Peyer's patch (tissue), 4 donors: ENCODE data around the gene FAM200A.

Source experiments
- POLR2A ChIP-seq, 2 donors: fragments of 450-650 bp; IDR thresholded peaks; one replicate each; pipeline ENCODE4 v1.5.1; 2017; ENCODE audit warnings: antibody characterized with exemption in 2 of 2, mild to moderate bottlenecking in 2 of 2, moderate library complexity in 2 of 2
- TF ChIP-seq, protein P1 (sequence below), 6 experiments: fragments of 450-650 bp in 4 of 6; fragments of 200-600 bp in 2 of 6; sonication (generic) in 1 of 6; IDR thresholded peaks; one replicate each; pipeline ENCODE4 v1.5.1; 2017 to 2019; ENCODE audit warnings: antibody characterized with exemption in 6 of 6, mild to moderate bottlenecking in 3 of 6, moderate library complexity in 1 of 6

DNA sequence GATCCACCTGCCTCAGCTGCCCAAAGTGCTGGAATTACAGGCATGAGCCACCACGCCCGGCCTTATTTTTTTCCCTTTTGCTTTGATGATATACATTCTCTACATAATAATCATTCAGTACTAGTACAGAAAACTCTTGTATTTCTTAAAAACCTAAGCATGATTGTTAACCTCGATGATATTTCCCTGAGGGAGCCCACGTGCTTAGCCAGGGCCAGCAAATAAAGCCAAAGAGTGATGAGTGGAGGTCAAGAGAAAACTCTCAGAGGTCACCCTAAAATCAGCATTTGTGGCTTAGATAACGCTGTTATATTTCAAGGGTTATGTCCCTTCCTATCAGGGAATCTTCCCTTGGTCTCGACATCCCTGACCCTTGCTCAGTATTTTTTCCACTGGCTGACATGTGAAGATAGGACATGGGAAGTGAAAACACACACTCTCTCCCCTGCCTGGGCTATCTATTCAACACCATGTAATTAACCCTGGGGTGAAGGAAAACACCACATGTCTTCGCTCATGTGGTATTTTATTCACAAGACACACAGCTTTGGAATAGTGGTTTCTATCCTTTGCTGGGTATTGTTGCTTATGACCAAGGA lies 12.6 kb downstream of the FAM200A start:
- TF ChIP-seq, protein P1, sequence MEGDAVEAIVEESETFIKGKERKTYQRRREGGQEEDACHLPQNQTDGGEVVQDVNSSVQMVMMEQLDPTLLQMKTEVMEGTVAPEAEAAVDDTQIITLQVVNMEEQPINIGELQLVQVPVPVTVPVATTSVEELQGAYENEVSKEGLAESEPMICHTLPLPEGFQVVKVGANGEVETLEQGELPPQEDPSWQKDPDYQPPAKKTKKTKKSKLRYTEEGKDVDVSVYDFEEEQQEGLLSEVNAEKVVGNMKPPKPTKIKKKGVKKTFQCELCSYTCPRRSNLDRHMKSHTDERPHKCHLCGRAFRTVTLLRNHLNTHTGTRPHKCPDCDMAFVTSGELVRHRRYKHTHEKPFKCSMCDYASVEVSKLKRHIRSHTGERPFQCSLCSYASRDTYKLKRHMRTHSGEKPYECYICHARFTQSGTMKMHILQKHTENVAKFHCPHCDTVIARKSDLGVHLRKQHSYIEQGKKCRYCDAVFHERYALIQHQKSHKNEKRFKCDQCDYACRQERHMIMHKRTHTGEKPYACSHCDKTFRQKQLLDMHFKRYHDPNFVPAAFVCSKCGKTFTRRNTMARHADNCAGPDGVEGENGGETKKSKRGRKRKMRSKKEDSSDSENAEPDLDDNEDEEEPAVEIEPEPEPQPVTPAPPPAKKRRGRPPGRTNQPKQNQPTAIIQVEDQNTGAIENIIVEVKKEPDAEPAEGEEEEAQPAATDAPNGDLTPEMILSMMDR (IDR thresholded peaks at IDR 0.05): no peak
- no peak for TF ChIP-seq POLR2A (IDR thresholded peaks at IDR 0.05)
